Measurements from ENCODE around the gene SPRY2.

SPRY2 gene

GRCh38 chr13:80314711-80315653, 25.9 kb downstream of the SPRY2 start:
- DNase-seq (ENCODE audit: low spot score): no peak
- no peak for FAIRE-seq

- DNase-seq (ENCODE audit: low spot score) (no peak), FAIRE-seq (no peak)
Observed at GRCh38 chr13:80313668-80314256, 27.2 kb downstream of the SPRY2 start.

DNA sequence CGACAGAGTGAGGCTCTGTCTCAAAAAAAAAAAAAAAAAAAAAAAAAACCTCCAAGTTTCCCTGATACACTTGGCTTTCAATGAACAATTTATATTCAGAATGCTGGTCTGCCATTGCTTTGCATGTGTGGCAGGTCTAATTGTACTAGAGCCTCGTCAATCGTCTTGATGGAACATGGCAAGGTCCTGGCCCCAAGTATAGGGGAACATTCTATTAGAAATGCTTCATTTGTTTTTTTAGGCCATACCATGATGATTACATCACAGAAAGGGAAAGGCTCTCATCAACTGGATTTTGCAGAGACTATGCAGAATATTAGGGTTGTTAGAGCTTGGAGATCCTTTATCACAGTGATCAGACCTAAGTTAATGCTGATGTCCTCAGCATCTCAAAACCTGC, 28.0 kb downstream of the SPRY2 start:
- no peak for FAIRE-seq
- no peak for DNase-seq (ENCODE audit: low spot score)

DNA sequence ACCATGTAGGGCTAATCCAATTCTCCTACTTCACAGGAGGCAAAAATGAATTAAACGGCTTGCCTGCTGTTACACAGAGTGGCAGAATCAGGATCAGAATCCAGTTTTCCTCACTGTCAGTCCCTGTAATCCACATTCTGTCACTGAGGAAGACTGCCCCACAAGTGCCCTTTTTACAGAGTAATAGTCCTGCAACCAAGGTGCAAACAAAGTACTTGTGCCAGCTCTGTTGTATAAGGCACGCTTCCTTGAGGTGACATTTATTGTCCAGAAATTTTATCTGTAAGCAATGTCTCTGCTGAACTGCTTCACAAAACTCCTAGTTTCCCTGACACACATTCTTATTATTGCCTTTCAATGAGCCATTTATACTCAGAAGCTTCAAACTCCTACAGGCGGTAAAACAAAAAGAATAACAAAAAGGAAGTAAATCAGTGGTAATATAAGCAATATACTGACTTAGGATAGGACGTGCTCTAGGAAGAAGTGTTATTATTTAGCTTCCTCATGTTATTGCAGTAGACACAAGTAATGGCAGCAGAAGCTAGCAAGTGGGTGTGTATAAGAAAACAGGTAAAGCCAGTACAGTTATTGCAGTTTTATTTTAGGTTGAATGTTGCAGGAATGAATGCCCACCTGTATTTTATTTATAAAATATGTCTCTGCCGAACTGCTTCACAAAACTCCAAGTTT, 28.8 kb downstream of the SPRY2 start:
- no peak for DNase-seq (ENCODE audit: low spot score)
- no peak for FAIRE-seq

GRCh38 chr13:80309926-80310325, 31.0 kb downstream of the SPRY2 start:
- DNase-seq (ENCODE audit: low spot score) (no peak), FAIRE-seq (no peak)

GRCh38 chr13:80307401-80307987, 33.4 kb downstream of the SPRY2 start:
- DNase-seq (ENCODE audit: low spot score): no peak
- FAIRE-seq: no peak

DNA sequence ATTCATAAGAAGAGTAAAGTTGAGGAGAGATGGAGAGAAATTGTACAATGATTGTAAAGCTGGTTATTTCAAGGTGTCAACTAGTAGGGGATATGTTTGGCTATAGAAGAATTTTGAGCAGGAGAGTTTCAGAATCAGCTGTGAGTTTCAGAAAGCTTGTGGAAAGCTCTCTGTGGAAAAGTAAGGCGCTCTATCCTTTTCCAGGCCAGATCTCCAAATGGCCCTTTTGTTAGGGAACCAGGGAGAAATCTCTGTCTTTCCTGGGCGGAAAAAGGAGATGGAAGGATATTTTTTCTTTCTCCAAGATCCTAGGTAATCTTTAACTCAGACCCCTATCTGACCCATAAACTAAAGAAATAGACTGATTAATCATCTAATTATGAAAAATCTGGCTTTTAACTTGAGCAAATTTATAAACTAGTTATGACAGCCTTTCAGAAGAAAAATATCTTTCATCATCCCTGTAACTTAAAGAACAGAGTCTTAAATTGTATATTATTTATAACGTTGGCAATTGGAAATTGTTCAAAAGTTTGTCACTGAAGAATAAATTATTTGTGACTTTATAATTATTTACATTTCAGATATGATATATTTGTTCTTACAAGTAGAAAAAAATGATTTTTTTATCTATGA, 34.5 kb downstream of the SPRY2 start:
- DNase-seq (ENCODE audit: low spot score) (no peak), FAIRE-seq (no peak)

GRCh38 chr13:80305737-80306136, 35.2 kb downstream of the SPRY2 start:
- DNase-seq (ENCODE audit: low spot score) (no peak), FAIRE-seq (no peak)

DNA sequence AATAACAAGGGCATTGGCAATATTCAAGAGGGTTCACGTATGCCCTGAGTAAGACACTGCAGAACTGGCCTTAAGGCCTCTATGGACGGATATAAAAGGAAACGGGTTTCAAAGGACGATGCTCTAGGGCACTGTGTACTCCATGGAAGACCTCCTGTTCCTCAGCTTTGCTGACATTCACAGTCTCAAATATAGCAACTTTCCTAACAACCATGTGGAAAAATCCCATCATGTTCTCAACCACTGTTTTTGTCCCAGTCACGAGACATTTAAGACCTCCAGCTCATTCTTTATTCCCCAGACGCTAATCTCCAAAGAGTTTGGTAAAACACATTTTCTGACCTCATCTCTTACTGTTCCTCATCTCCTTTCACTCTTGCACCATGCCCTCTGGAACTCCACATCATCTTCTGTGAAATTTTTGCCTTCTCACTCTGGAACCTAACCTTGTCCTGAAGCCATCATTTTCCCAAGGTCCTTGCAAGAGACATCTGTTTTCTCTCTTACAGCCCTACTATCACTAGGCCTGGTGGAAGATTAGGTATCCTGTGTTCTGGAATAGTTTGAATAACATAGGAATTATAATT, 37.6 kb downstream of the SPRY2 start:
- FAIRE-seq: no peak
- no peak for DNase-seq (ENCODE audit: low spot score)

GRCh38 chr13:80299046-80299445, 41.9 kb downstream of the SPRY2 start:
- DNase-seq (ENCODE audit: low spot score) (no peak), FAIRE-seq (no peak)

GRCh38 chr13:80297503-80297902, 43.4 kb downstream of the SPRY2 start:
- FAIRE-seq: no peak
- DNase-seq (ENCODE audit: low spot score): no peak

- DNase-seq (ENCODE audit: low spot score): no peak
Observed at GRCh38 chr13:80297094-80297493, 43.8 kb downstream of the SPRY2 start.

GRCh38 chr13:80296638-80297037, 44.3 kb downstream of the SPRY2 start:
- no peak for FAIRE-seq
- DNase-seq (ENCODE audit: low spot score): no peak

More at GRCh38 chr13:80297094-80297493, 43.8 kb downstream of the SPRY2 start:
- FAIRE-seq: no peak

GRCh38 chr13:80290591-80290990, 50.3 kb downstream of the SPRY2 start:
- no peak for FAIRE-seq
- no peak for DNase-seq (ENCODE audit: low spot score)

Data from RCC 7860 (cell line).